ENCODE data around the gene MS4A6A.

DNA sequence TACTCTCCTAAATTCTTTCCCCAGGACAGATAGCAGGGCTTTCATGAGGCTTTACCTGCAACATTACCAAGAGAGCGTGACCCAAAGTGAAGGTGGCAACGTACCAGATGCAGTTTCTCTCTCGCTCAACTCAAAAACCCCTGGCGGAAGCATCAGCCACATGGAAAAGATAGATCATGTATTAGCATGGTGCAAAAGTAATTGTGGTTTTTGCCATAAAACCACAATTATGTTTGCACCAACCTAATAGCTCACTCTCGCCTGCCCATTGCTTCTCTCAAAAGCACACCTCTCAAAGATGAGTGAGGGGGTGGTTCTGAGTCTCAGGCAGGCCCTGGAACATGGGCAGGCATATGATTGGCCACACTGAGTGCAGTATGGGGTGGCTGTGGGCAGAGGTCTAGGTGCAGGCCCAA lies 7.0 kb downstream of the MS4A6A start:
- TF ChIP-seq CTCF (conservative IDR thresholded peaks at IDR 0.05; ENCODE audit: low read depth, low read length) = no peak
- TF ChIP-seq EZH2 (IDR thresholded peaks at IDR 0.05; ENCODE audit: low read length, unreplicated experiment) = no peak
- no peak for TF ChIP-seq EZH2phosphoT487 (IDR thresholded peaks at IDR 0.05; ENCODE audit: borderline replicate concordance, low read length)

All from PC-3 (cell line).